Upper lobe of right lung (tissue), 1 donor: ENCODE measurements around the gene HOXB4. TPM values are rescaled to one million over a fixed set of nuclear protein-coding genes. Genes with fewer than 3 reads are reported as not detected.

Source experiments
- ATAC-seq: fragments of 200-7000 bp; cut with Tn5 transposase; one replicate; pipeline ENCODE4 v1.9.1; 2020; ENCODE audit warnings: mild to moderate bottlenecking, moderate library complexity
- DNase-seq: peaks from one replicate; pipeline ENCODE4 v3.0.0-alpha.2; 2020
- H3K27ac ChIP-seq: fragments of 200-600 bp; one replicate; pipeline ENCODE4 v1.8.0; 2022
- H3K27me3 ChIP-seq: fragments of 200-600 bp; one replicate; pipeline ENCODE4 v1.8.0; 2022; ENCODE audit warnings: mild to moderate bottlenecking
- H3K36me3 ChIP-seq: fragments of 200-600 bp; one replicate; pipeline ENCODE4 v1.8.0; 2022
- H3K4me1 ChIP-seq: fragments of 200-600 bp; one replicate; pipeline ENCODE4 v1.8.0; 2022
- H3K4me3 ChIP-seq: fragments of 200-600 bp; one replicate; pipeline ENCODE4 v1.8.0; 2022; ENCODE audit warnings: mild to moderate bottlenecking
- H3K9me3 ChIP-seq: fragments of 200-600 bp; one replicate; pipeline ENCODE4 v1.8.0; 2022
- CTCF ChIP-seq: fragments of 200-600 bp; IDR thresholded peaks from one replicate; pipeline ENCODE4 v1.8.0; 2022; ENCODE audit warnings: antibody characterized with exemption
- intact Hi-C: fragments of 100-400 bp; cut with DNase I; formaldehyde crosslinking; loops from one replicate; pipeline ENCODE4 v1.11.0; 2022
- total RNA-seq: library from RNA; stranded (reverse); fragmentation: NEBNext Ultra II Directional; extraction: Animal tissue kit (Norgen Biotek cat#: 25700); gene quantifications from one replicate; pipeline ENCODE4 v1.2.1, GENCODE V29; 2021
- donor health status: DM: no; HTN: yes; CAD: no; lungs with severe emphysema.

HOXB4 gene
- total RNA-seq, 1 donor from 2014 or later, result 4.9 TPM

- DNase-seq (no peak), ATAC-seq (no peak)
- H3K9me3 ChIP-seq, result no peaks in the 10 kb centered on the region
- no peaks in the 10 kb centered on the region for H3K36me3 ChIP-seq
- H3K4me3 ChIP-seq, result peak overlapping the region; percentile 55
- peaks cover 33% of the 10 kb centered on the region for H3K4me1 ChIP-seq
- TF ChIP-seq CTCF, result no peak
- peaks cover 73% of the 10 kb centered on the region for H3K27me3 ChIP-seq
- peak overlapping the region; percentile 85 for H3K27ac ChIP-seq
- intact Hi-C loops, result loop anchor here (5.0 kb wide), 1 partner anchor 240 kb away; no protein-coding TSS in a partner anchor
Observed at GRCh38 chr17:48592577-48592976, 14.4 kb upstream of the HOXB4 start.

GRCh38 chr17:48592057-48592514 lies 13.9 kb upstream of the HOXB4 start:
- Histone ChIP-seq H3K9me3 (no peaks in the 10 kb centered on the region), H3K36me3 (no peaks in the 10 kb centered on the region), H3K27me3 (peaks cover 73% of the 10 kb centered on the region), H3K27ac (peak overlapping the region; percentile 85), H3K4me1 (peaks cover 33% of the 10 kb centered on the region), H3K4me3 (peak overlapping the region; percentile 55)
- no peak for TF ChIP-seq CTCF
- ATAC-seq (no peak), DNase-seq (no peak)
- intact Hi-C loops, result loop anchor here (5.0 kb wide), 1 partner anchor 240 kb away; no protein-coding TSS in a partner anchor

- Histone ChIP-seq H3K9me3 (no peaks in the 10 kb centered on the region), H3K4me3 (peak overlapping the region; percentile 55), H3K4me1 (peaks cover 39% of the 10 kb centered on the region), H3K36me3 (no peaks in the 10 kb centered on the region), H3K27ac (peak overlapping the region; percentile 85), H3K27me3 (peaks cover 73% of the 10 kb centered on the region)
- no peak for TF ChIP-seq CTCF
- DNase-seq (no peak), ATAC-seq (no peak)
- intact Hi-C loops, result loop anchor here (5.0 kb wide), 1 partner anchor 239 kb away; no protein-coding TSS in a partner anchor
Observed at GRCh38 chr17:48591255-48592056, 13.3 kb upstream of the HOXB4 start.

GRCh38 chr17:48590607-48591161 lies 12.5 kb upstream of the HOXB4 start:
- no peak for TF ChIP-seq CTCF
- Histone ChIP-seq H3K4me3 (peak overlapping the region; percentile 55), H3K27ac (peak overlapping the region; percentile 85), H3K27me3 (peaks cover 73% of the 10 kb centered on the region), H3K4me1 (peaks cover 46% of the 10 kb centered on the region), H3K9me3 (no peaks in the 10 kb centered on the region), H3K36me3 (no peaks in the 10 kb centered on the region)
- ATAC-seq (no peak), DNase-seq (no peak)
- intact Hi-C loops, result loop anchor here (5.0 kb wide), 1 partner anchor 238 kb away; no protein-coding TSS in a partner anchor

- ATAC-seq (no peak), DNase-seq (no peak)
- TF ChIP-seq CTCF, result no peak
- H3K27me3 ChIP-seq, result peaks cover 68% of the 10 kb centered on the region
- H3K9me3 ChIP-seq, result no peaks in the 10 kb centered on the region
- no peaks in the 10 kb centered on the region for H3K36me3 ChIP-seq
- intact Hi-C loops, result loop anchor here (5.0 kb wide), 1 partner anchor 238 kb away; no protein-coding TSS in a partner anchor
- H3K4me1 ChIP-seq, result peaks cover 48% of the 10 kb centered on the region
- H3K27ac ChIP-seq, result peak within 1 kb of the TSS; percentile 85
- peak within 1 kb of the TSS; percentile 55 for H3K4me3 ChIP-seq
Observed at GRCh38 chr17:48589831-48590606, 11.9 kb upstream of the HOXB4 start, which contains the start of gene HOXB3. TSS of gene HOXB3 (minus strand) at chr17:48590241. CDS start at chr17:48552474, 37,767 bp downstream.
